H1 (cell line): ENCODE results near the gene FBLN5. TPM values are rescaled to one million over a fixed set of nuclear protein-coding genes. Genes with fewer than 3 reads are reported as not detected.

Source experiments
- CTCF ChIA-PET: fragments of 300-600 bp; sonication (Branson Sonifier 250); formaldehyde crosslinking; loops from one replicate; lab custom pipeline; 2021; ENCODE audit not compliant: partially characterized antibody; lab: Charles Lee
- POLR2A ChIA-PET: fragments of 300-600 bp; sonication (Branson Sonifier 250); formaldehyde crosslinking; loops from one replicate; lab custom pipeline; 2021; ENCODE audit warnings: inconsistent platforms; ENCODE audit not compliant: partially characterized antibody; lab: Charles Lee
- DNase-seq, 2 experiments: peaks; one replicate each; pipeline versions ENCODE4 v3.0.0 to v3.0.0-alpha.2; 2010 to 2022; ENCODE audit warnings: low spot score in 2 of 2, low read depth in 1 of 2, mixed read lengths in 1 of 2
- FAIRE-seq: peaks from 2 replicates; lab custom pipeline; 2011; peaks lifted over from hg19 to GRCh38; lab: Jason Lieb, UNC
- H2AFZ ChIP-seq: 2 replicates; pipeline ENCODE4 v1.8.1; 2012; ENCODE audit warnings: low read length, inconsistent platforms
- H2AK5ac ChIP-seq: 2 replicates; pipeline ENCODE4 v1.6.1; 2013; ENCODE audit warnings: low read depth, low read length
- H2BK120ac ChIP-seq: replicated peaks from 2 replicates; pipeline ENCODE3; 2013; ENCODE audit warnings: low read depth, low read length, inconsistent platforms
- H2BK12ac ChIP-seq: 2 replicates; pipeline ENCODE4 v1.6.1; 2013; ENCODE audit warnings: low read depth, low read length
- H2BK15ac ChIP-seq: 2 replicates; pipeline ENCODE4 v1.6.1; 2013; ENCODE audit warnings: low read length
- H2BK20ac ChIP-seq: 2 replicates; pipeline ENCODE4 v1.6.1; 2013; ENCODE audit warnings: low read length
- H2BK5ac ChIP-seq: 2 replicates; pipeline ENCODE4 v1.6.1; 2013; ENCODE audit warnings: low read depth, low read length
- H3K14ac ChIP-seq: 2 replicates; pipeline ENCODE4 v1.6.1; 2013; ENCODE audit warnings: inconsistent platforms; ENCODE audit not compliant: insufficient read length
- H3K18ac ChIP-seq: 2 replicates; pipeline ENCODE4 v1.6.1; 2013; ENCODE audit warnings: low read length; ENCODE audit errors: extremely low read depth
- H3K23ac ChIP-seq: 2 replicates; pipeline ENCODE4 v1.6.1; 2013; ENCODE audit warnings: inconsistent platforms; ENCODE audit not compliant: insufficient read length
- H3K23me2 ChIP-seq: 2 replicates; pipeline ENCODE4 v1.6.1; 2013; ENCODE audit warnings: low read depth, low read length
- H3K27ac ChIP-seq: 2 replicates; pipeline ENCODE4 v1.6.1; 2011; ENCODE audit warnings: low read depth, low read length, inconsistent platforms
- H3K27me3 ChIP-seq, 4 experiments: replicated peaks in 1 of 4; 1 replicate in 1 of 4; 2 replicates in 3 of 4; pipeline versions ENCODE4 v1.6.1 to v1.8.1; 2011 to 2013; ENCODE audit warnings: low read length in 3 of 4, mild to moderate bottlenecking in 3 of 4, inconsistent platforms in 2 of 4, mixed read lengths in 2 of 4, moderate library complexity in 1 of 4; ENCODE audit not compliant: control insufficient read depth in 3 of 4, insufficient read depth in 3 of 4; ENCODE audit errors: extremely low read depth in 1 of 4
- H3K36me3 ChIP-seq, 4 experiments: 2 replicates each; pipeline versions ENCODE4 v1.6.1 to v1.8.1; 2011 to 2013; ENCODE audit warnings: mild to moderate bottlenecking in 4 of 4, low read length in 3 of 4, moderate library complexity in 2 of 4, control low read depth in 1 of 4, inconsistent platforms in 1 of 4; ENCODE audit not compliant: insufficient read depth in 4 of 4, control insufficient read depth in 2 of 4
- H3K4ac ChIP-seq: replicated peaks from 2 replicates; pipeline ENCODE3; 2013; ENCODE audit warnings: low read length, low read depth, mixed read lengths, inconsistent platforms; ENCODE audit not compliant: insufficient read length
- H3K4me1 ChIP-seq, 4 experiments: replicated peaks in 1 of 4; 1 replicate in 1 of 4; 2 replicates in 3 of 4; pipeline versions ENCODE4 v1.6.1 to v1.8.1; 2011 to 2013; ENCODE audit warnings: low read length in 3 of 4, inconsistent platforms in 2 of 4, mixed read lengths in 1 of 4; ENCODE audit not compliant: insufficient read depth in 4 of 4, control insufficient read depth in 3 of 4
- H3K4me2 ChIP-seq, 2 experiments: 2 replicates each; pipeline versions ENCODE4 v1.6.1 to v1.8.1; 2011 to 2013; ENCODE audit warnings: low read depth in 2 of 2, low read length in 2 of 2, control low read depth in 1 of 2, inconsistent platforms in 1 of 2, mild to moderate bottlenecking in 1 of 2; ENCODE audit not compliant: insufficient read depth in 1 of 2
- H3K4me3 ChIP-seq, 4 experiments: fragments of 200-600, 300-600 bp in 1 of 4; sonication (generic), shearing (Covaris generic), sonication (Bioruptor Twin) in 1 of 4; 2 replicates each; pipeline versions ENCODE4 v1.5.1 to v1.8.1; 2011 to 2016; ENCODE audit warnings: low read length in 4 of 4, low read depth in 3 of 4, control low read depth in 2 of 4, inconsistent platforms in 2 of 4, mild to moderate bottlenecking in 2 of 4, mixed read lengths in 1 of 4, moderate library complexity in 1 of 4; ENCODE audit not compliant: insufficient read depth in 2 of 4; ENCODE audit errors: extremely low read depth in 1 of 4
- H3K56ac ChIP-seq: replicated peaks from 2 replicates; pipeline ENCODE3; 2013; ENCODE audit warnings: low read depth, mild to moderate bottlenecking, mixed read lengths, low read length, inconsistent platforms; ENCODE audit not compliant: insufficient read length
- H3K79me1 ChIP-seq: 2 replicates; pipeline ENCODE4 v1.6.1; 2013; ENCODE audit warnings: low read depth, low read length, control low read depth
- H3K79me2 ChIP-seq, 2 experiments: 2 replicates each; pipeline versions ENCODE4 v1.6.1 to v1.8.1; 2012 to 2013; ENCODE audit warnings: low read length in 2 of 2, mild to moderate bottlenecking in 2 of 2, inconsistent platforms in 1 of 2; ENCODE audit not compliant: insufficient read depth in 2 of 2, control insufficient read depth in 1 of 2
- H3K9ac ChIP-seq, 4 experiments: replicated peaks in 1 of 4; 1 replicate in 1 of 4; 2 replicates in 3 of 4; pipeline versions ENCODE4 v1.6.1 to v1.8.1; 2011 to 2013; ENCODE audit warnings: low read depth in 3 of 4, low read length in 3 of 4, control low read depth in 2 of 4, mild to moderate bottlenecking in 2 of 4, moderate library complexity in 2 of 4, inconsistent platforms in 1 of 4; ENCODE audit errors: extremely low read depth in 1 of 4
- H3K9me3 ChIP-seq, 2 experiments: 2 replicates each; pipeline versions ENCODE4 v1.6.1 to v1.8.1; 2012 to 2013; ENCODE audit warnings: mild to moderate bottlenecking in 2 of 2, moderate library complexity in 2 of 2, control low read depth in 1 of 2, inconsistent platforms in 1 of 2, low read depth in 1 of 2, low read length in 1 of 2, mixed read lengths in 1 of 2; ENCODE audit not compliant: insufficient read depth in 2 of 2
- H4K20me1 ChIP-seq, 2 experiments: replicated peaks in 1 of 2; 2 replicates each; pipeline versions ENCODE3 to v1.8.1; 2011 to 2013; ENCODE audit warnings: inconsistent platforms in 2 of 2, low read length in 2 of 2, mild to moderate bottlenecking in 1 of 2; ENCODE audit not compliant: insufficient read depth in 2 of 2, control insufficient read depth in 1 of 2
- H4K5ac ChIP-seq: 2 replicates; pipeline ENCODE4 v1.6.1; 2013; ENCODE audit warnings: low read length, low read depth, mixed read lengths, inconsistent platforms; ENCODE audit not compliant: insufficient read length
- H4K8ac ChIP-seq: 2 replicates; pipeline ENCODE4 v1.8.0; 2013; ENCODE audit warnings: mild to moderate bottlenecking, moderate library complexity, low read length, inconsistent platforms; ENCODE audit not compliant: insufficient read depth; ENCODE audit errors: extremely low read depth
- H4K91ac ChIP-seq: replicated peaks from 2 replicates; pipeline ENCODE3; 2013; ENCODE audit warnings: low read length, mixed read lengths, inconsistent platforms; ENCODE audit not compliant: insufficient read length
- CBX8 ChIP-seq: fragments of 300-800, 300-1000 bp; sonication (generic); IDR thresholded peaks from 2 replicates; pipeline ENCODE4 v1.7.1; 2016; ENCODE audit warnings: low read depth, low read length, borderline replicate concordance
- RAD21 ChIP-seq, 2 experiments: IDR thresholded peaks in 1 of 2; conservative IDR thresholded peaks in 1 of 2; 2 replicates each; pipeline ENCODE4 v1.6.1; 2011; ENCODE audit warnings: low read depth in 2 of 2, low read length in 2 of 2, improper control_type of control experiment in 1 of 2, inconsistent platforms in 1 of 2, mild to moderate bottlenecking in 1 of 2, moderate library complexity in 1 of 2
- YY1 ChIP-seq: IDR thresholded peaks from 2 replicates; pipeline ENCODE4 v1.6.1; 2011; ENCODE audit warnings: low read depth, mild to moderate bottlenecking, low read length
- WGBS, 2 experiments: shearing (Covaris generic) in 1 of 2; methylation state at CpG; one replicate each; pipeline versions ENCODE4 v1.1.6 to v1.1.7; 2013 to 2015; ENCODE audit warnings: low lambda C conversion rate in 2 of 2, mixed read lengths in 2 of 2, inconsistent platforms in 1 of 2, low coverage in 1 of 2, missing lambda C conversion rate in 1 of 2; ENCODE audit not compliant: insufficient replicate concordance in 2 of 2, insufficient coverage in 1 of 2, insufficient read length in 1 of 2; ENCODE audit errors: extremely low coverage in 1 of 2, missing lambda C conversion rate in 1 of 2; 5-methylcytosine and 5-hydroxymethylcytosine counted together
- polyA plus RNA-seq, 7 experiments: library from polyadenylated mRNA; depleted of rRNA in 3 of 7; stranded (reverse) in 5 of 7; unstranded in 2 of 7; fragments of >200 nt in 5 of 7; fragments of 200-250 nt in 2 of 7; gene quantifications; 1 replicate in 5 of 7; 2 replicates in 1 of 7; 4 replicates in 1 of 7; pipeline versions ENCODE4 v1.2.1 to v1.2.3, GENCODE V29; 2011 to 2013; ENCODE audit warnings: missing spikeins in 2 of 7, mixed read lengths in 2 of 7
- total RNA-seq: library from RNA; stranded (reverse); fragmentation: NEBNext Ultra II Directional; extraction: Animal tissue kit (Norgen Biotek cat#: 25700); gene quantifications from 2 replicates; pipeline ENCODE4 v1.2.1, GENCODE V29; 2021
- TF ChIP-seq, protein P1 (sequence below), 3 experiments: IDR thresholded peaks; 1 replicate in 2 of 3; 2 replicates in 1 of 3; pipeline versions ENCODE4 v1.5.1 to v1.6.1; 2011; ENCODE audit warnings: low read length in 3 of 3, mild to moderate bottlenecking in 3 of 3, inconsistent platforms in 2 of 3, low read depth in 1 of 3, moderate library complexity in 1 of 3; ENCODE audit not compliant: insufficient read depth in 1 of 3; ENCODE audit errors: control extremely low read depth in 1 of 3

The FBLN5 gene
- total and polyA plus RNA-seq, 2 of the 8 experiments (the other 6 are each of a cell fraction or from before 2014, with no cell fraction given) = 0.88 to 3.5 TPM

DNA sequence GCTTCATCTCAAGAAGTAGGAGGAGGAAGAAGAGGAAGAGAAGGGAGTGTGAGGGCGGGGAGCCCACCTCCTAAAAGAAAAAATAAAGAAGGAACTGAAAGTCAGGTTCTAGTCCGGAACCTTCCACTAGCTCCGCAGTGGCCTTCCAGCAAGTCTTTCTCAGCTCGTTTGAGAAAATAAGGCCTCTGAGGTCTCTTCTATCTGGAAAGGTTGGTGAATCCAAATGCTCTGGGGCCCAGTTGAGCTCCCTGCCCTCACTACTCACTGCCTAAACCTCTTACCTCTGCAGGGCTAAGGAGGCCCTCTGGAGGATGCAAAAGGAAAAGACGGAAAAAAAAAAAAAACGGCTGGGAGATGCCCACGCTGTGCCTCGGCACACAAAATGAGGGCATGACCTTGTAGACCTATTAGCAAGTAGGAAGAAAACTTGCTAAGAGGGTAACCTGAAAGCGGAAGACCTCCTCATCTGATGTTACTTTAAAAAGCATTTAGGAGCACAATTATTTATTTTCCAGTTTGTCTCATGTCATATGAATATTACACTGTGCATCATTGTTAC lies 35.9 kb downstream of the FBLN5 start:
- FAIRE-seq (no peak), DNase-seq (peak in 1 of 2 experiments; percentile 46)
- Histone ChIP-seq H4K91ac (no peak overlapping the region), H2BK5ac (no peak overlapping the region), H2BK120ac (no peak overlapping the region), H3K23ac (no peak overlapping the region), H3K79me2 (no peaks in the 10 kb centered on the region), H3K18ac (no peak overlapping the region), H2AFZ (peak overlapping the region; percentile 90), H4K8ac (no peak overlapping the region), H3K9me3 (no peaks in the 10 kb centered on the region), H3K4me3 (no peak overlapping the region), H3K27ac (no peak overlapping the region), H3K9ac (no peak overlapping the region), H2AK5ac (no peak overlapping the region), H3K4me1 (no peaks in the 10 kb centered on the region), H3K36me3 (no peaks in the 10 kb centered on the region), H3K27me3 (no peaks in the 10 kb centered on the region), H3K79me1 (no peaks in the 10 kb centered on the region), H3K56ac (no peak overlapping the region), H3K4ac (no peak overlapping the region), H4K5ac (no peak overlapping the region), H2BK20ac (no peak overlapping the region), H4K20me1 (no peaks in the 10 kb centered on the region), H3K14ac (no peak overlapping the region), H3K4me2 (no peak overlapping the region), H3K23me2 (no peaks in the 10 kb centered on the region), H2BK12ac (no peak overlapping the region), H2BK15ac (no peak overlapping the region)
- CTCF ChIA-PET = interaction anchor here (0.6 to 2.8 kb wide), 48 partner anchors 9 to 445 kb away, joined by 3 to 15 read pairs (median 4); partner anchors contain the start of genes CATSPERB and TC2N
- POLR2A ChIA-PET = interaction anchor here (0.6 kb wide), 1 partner anchor 83 kb away, joined by 3 read pairs; no protein-coding TSS in a partner anchor
- 50% methylated on average over 9 of the region's 9 CpGs; no CpG with 5 or more reads in 1 of the 2 experiments for WGBS, 2 experiments
- TF ChIP-seq RAD21 (IDR thresholded peaks at IDR 0.05 in 1 of 2, conservative IDR thresholded peaks at IDR 0.05 in 1 of 2; ENCODE audit: low read depth in 2 of 2, low read length in 2 of 2) (peak; percentile 92 to 96), CBX8 (no peak), YY1 (peak; percentile 96)
- TF ChIP-seq, protein P1, sequence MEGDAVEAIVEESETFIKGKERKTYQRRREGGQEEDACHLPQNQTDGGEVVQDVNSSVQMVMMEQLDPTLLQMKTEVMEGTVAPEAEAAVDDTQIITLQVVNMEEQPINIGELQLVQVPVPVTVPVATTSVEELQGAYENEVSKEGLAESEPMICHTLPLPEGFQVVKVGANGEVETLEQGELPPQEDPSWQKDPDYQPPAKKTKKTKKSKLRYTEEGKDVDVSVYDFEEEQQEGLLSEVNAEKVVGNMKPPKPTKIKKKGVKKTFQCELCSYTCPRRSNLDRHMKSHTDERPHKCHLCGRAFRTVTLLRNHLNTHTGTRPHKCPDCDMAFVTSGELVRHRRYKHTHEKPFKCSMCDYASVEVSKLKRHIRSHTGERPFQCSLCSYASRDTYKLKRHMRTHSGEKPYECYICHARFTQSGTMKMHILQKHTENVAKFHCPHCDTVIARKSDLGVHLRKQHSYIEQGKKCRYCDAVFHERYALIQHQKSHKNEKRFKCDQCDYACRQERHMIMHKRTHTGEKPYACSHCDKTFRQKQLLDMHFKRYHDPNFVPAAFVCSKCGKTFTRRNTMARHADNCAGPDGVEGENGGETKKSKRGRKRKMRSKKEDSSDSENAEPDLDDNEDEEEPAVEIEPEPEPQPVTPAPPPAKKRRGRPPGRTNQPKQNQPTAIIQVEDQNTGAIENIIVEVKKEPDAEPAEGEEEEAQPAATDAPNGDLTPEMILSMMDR (IDR thresholded peaks at IDR 0.05; ENCODE audit: control extremely low read depth in 1 of 3, insufficient read depth in 1 of 3, low read depth in 1 of 3, low read length in 3 of 3) = peak; percentile 16 to 73 (median 51)
